Stimulated activated CD4-positive, alpha-beta T cell treated with anti-CD3 and anti-CD28 coated beads, Interleukin-15, amount 100 ng/mL, for 48 hours (primary cell): ENCODE results near the gene RAC2.

Experiments used
- DNase-seq, 2 donors: peaks; one replicate each; pipeline ENCODE4 v3.0.0-alpha.2; 2020; ENCODE audit warnings: low read depth in 2 of 2

The RAC2 gene

DNA sequence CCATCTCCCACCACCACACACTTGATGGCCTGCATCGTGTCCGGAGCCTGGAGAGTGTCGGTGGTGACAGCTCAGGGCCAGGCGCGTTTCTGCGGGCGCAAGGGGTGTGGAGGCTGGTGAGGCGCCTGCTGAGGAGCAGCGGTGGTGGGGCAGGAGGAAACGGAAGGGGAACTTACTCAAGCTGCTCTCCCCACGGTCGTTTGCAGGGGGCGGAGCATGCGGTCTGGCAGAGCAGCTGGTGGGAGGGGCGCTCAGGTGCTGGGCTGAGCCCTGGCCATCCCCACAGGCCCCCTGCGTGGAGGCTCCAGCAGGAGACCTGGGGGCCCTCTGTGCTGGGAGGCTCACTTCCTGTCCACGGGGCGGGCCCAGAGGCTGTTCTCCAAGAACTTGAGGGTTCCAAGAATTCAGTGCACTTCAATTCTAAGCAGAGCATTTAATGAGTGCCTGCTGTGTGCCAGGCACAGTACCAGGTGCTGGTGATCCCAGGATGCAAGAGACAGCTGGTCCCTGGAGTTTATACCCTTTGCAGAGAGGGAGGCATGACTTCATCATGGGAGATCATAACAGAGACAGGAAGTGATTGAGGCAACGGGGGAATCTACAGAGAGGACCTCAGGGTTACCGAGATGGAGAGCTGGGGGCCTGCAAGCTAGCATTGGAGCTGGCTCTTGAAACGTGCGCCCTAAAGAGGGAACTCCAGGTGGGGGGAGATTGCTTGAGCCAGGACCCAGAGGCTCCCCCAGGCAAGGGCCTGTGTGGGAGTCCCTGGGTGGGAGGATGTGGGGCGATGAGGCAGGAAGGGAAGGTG lies at the start of gene RAC2:
TSS of gene RAC2 (minus strand) at position 156 of the 808 bp plus-strand sequence. CDS start at position 35, 121 bp downstream.
- DNase-seq = peak; percentile 86 to 94

DNA sequence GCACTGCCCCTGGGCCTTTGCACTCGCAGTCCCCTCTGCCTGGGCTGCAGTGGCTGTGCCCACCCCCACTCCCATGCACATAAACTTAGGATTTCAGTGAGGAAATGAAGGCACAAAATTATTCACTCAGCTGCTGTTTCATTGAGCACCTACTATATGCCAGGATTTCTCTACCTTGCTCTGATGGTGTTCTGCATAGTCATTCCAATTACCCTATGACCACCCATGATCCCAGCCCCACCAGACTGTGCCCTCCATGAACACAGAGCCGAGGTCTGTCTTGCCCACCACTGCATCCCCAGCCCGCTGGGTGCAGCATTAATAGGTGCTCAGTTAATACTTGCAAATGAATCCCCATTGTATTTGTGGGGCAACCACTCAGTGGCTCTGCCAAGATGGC lies 49.1 kb upstream of the RAC2 start:
- DNase-seq = no peak

DNA sequence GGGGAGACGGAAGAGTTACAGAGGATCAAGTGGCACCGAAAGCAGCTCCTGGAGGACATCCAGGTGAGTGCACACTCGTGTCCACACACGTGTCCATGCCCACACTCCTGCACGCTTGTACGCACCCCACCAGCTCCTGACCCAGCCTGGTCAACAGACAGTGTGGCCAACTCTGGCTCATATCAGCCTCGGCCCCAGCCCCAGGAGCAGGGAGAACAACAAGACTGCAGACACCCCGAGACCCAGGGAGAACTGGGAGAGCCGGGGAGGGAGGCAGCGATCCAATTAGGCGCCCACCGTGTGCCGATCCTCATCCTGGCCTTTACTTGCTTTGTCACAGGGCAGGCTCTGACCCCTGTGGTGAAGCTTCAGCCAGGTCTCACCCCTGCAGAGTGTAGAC lies 48.6 kb upstream of the RAC2 start:
- no peak for DNase-seq

DNA sequence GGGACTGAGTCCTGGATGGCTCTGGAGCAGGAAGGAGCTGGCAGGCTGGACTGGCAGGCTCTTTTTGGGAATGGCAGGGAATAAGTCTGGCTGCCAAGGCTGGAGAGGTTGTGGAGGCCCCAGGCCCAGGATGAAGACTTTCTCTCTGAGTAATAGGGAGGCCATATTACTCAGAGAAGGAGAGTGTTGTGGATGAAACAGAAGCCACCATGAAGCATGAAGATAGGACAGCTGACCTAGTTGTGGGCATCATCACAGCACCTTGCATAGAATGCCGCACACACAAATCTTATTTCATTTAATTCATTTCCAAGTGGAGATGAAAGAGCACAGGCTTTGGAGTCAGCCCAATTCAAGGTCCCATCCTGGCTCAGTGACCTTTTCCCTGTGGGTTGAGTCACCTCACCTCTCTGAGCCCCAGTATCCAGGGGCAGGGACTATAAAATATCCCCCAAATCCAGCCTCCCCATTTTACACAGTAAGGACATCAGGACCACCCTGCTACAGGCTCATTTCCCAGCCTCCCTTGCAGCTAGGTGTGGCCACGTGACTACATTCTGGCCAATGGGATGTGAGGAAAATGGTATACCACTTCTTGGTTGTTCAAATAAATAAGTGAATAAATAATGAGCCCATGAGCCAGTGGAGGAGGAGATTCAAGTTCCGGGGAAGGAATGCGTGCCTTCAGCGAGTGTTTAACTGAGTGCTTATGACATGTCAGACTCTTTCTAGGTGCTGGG lies 47.7 kb upstream of the RAC2 start:
- DNase-seq = no peak

DNA sequence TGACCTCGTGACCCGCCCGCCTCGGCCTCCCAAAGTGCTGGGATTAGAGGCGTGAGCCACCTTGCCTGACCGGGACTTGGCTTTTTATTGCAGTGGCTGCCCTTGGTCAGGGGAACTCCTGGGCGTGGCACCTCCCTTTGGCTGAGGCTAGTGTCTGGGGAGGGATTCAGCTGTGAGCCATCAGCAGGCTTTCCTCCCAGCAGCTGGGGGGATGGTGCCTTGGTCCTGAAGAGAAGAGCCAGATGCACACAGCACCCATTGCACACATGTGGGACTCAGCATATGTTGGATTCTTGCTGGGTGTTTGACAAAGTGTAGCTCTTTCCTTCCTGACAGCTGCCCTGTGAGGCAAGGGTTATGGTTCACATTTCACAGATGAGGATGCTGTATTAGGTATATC lies 46.7 kb upstream of the RAC2 start:
- no peak for DNase-seq

DNA sequence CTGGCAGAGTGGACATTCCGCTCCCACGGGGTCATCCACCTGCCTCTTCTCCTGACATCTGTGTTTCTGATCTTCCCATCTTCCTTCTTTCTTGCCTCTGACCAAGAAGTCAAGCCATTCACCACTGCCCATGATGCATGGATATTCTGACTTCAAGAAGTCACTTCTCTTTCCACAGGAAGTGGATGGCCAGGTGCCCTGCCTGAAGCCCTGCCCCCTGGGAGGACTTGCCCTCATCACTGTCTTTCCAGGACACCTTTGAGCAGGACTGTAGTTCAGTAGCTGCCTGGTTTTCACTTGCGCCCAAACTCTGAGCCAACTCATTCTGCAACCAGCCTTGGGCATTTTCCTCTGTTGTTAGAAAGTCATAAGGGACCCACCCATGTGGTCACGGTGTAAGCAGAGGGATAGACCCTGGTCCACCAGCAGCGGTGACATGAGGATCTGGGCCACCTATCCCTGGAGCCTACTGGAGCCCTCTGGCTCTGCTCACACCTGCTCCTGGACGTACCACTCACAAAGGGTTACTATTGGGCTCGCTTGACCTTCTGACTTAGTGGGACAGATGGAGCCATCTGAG lies 45.2 kb upstream of the RAC2 start:
- DNase-seq = no peak

DNA sequence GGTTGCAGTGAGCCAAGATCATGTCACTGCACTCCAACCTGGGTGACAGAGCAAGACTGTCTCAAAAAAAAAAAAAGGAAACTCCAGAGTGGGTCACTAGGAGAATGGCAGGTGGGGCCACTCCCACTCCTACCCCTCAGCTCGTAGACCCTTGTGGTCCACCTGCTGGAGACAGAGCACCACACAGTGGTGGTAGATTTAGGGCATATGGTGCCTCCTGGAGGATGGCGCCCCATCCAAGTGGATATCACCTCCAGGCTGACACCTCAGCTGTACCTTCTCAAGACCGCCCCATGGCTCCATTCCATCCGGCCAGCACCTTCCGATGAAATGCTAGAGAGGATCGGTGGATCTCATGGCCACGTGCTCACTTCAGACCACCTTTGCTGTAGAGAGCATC lies 44.5 kb upstream of the RAC2 start:
- DNase-seq = no peak

DNA sequence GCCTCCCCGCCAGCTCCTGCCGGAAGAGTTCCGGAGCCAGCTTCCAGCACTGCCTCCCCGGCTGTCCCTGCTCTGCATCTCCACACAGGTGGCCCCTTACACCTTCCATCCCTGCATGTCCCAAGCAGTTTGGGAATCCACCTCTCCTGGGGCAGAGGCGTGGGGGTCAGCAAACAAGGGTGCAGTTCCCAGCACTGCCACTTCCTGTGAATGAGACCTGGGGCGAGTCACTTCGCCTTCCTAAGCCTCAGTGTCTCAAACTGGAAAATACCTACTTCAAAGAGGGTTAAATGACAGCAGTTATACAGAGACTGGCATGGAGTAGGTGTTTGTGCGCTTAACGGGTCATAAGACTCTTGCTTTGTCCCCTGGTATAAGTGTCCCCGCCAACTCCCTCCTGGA lies 43.5 kb upstream of the RAC2 start:
- no peak for DNase-seq

DNA sequence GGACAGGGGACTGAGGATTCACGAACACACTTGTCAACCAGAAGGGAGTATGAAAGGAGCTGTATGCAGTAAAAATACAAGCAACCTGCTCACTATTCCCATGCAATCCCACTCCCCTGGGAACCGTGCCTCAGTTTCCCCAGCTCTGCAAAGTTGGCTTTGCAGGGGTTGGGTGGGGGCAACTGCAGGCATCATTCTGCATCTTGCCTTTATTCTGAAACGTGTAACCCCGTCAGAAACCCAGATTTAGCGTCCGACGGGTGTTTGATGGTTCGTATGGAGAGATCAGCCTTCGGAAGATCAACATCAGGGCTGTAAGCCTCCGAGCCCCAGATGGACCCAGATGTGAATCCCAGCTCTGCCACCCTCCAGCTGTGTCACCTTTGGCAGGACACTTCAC lies 41.9 kb upstream of the RAC2 start:
- DNase-seq = no peak

DNA sequence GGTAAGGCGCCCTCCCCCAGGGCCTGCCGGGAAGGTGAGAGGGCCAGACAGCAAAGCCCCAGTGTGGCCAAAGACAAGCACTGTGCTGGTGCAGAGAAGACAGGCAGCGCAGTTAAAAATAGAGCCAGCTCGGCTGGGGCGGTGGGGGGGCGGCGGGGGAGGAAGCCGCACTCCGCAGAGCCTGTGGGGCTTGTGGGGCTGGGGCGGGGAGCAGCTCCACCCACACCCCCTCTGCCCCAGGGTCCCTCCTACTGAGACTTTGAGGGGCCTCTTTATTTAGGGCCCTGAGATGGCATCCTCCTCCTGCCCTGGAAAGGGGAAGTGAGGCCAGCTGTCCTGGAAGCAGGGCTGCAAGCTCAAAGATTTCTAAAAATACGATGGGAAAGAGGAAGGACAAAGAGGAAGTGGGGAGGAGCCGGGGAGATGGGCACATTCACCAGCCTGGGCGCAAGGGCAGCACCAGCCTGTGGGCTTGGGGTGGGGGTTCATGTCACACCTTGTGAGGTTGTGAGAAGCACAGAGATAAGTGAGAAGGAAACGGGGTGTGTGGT lies 40.8 kb upstream of the RAC2 start:
- DNase-seq = no peak

DNA sequence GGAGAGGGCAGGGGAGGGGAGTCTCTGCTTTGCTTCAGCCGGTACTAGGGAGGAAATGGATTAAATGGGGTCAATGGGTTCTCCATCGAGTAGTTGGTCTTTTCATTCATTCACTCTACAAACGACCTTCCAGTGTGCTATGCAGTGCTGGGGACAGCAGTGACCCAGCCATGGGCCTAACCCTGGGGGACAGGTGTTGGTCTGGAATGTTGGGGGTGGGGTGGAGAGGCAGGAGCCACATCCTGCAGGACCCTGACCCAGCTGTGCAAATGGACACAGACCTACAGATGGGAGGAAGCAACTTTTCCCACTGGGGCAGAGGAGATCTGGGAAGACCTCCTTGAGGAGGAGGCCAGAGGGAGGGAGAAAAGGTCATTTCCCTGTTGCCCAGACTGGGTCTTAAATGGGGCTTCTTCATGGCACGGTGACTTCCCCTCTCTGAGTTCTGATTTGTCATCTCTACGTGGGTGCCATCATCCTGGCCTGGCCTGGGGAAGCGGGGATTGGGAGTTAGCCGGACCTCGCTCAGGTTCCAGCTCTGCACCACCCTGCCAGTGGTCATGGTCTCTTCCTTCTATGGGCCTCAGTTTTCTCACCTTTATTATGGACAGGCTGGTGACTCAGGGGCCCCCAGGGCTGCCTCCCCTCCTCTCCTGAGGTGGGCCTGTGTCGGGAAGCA lies 40.2 kb upstream of the RAC2 start:
- DNase-seq = no peak

DNA sequence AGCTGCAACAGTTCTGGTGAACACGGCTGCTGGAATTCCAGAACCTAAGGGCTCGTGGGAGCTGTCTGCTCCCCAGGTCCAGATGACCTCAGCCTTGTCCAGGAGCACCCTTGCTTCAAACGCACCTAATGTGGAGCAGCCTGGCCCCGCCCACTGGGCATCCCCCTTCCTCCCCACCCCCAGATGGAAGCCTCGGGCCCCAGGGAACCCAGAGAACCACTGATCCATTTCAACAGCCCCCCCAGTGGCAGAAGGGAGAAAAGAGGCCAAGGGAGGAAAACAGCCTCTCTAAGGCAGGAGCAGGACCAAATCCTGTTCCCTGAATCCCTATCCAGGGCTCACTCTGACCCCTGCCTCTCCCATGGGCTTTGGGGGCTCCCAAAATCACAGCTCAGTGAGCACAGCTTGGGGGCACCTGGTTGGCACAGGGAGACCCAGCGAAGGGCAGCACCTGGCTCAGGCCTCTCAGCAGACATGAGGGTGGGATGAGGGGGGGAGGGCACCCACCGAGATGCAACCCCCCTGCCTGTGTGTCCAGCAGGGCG lies 39.4 kb upstream of the RAC2 start:
- DNase-seq = peak in 1 of 2 donors; percentile 74

DNA sequence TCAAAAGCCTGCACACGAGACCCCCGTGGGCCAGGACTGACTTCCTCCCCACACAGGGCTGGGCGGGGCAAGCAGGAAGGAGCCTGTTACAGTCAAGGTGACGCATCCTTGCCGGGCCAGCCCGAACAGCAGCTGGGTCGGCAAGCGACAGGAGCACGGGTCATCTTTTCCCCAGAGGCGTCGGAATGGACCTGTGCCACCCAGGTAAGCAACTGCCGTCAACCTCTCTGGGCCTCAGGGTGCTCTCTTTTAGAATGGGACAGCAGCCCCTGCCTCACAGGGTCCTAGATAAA lies 38.3 kb upstream of the RAC2 start, which contains the start of gene CYTH4:
TSS of gene CYTH4 (plus strand) at position 124 of the 293 bp plus-strand sequence. CDS start at position 186, 62 bp downstream.
- peak; percentile 59 to 80 for DNase-seq

DNA sequence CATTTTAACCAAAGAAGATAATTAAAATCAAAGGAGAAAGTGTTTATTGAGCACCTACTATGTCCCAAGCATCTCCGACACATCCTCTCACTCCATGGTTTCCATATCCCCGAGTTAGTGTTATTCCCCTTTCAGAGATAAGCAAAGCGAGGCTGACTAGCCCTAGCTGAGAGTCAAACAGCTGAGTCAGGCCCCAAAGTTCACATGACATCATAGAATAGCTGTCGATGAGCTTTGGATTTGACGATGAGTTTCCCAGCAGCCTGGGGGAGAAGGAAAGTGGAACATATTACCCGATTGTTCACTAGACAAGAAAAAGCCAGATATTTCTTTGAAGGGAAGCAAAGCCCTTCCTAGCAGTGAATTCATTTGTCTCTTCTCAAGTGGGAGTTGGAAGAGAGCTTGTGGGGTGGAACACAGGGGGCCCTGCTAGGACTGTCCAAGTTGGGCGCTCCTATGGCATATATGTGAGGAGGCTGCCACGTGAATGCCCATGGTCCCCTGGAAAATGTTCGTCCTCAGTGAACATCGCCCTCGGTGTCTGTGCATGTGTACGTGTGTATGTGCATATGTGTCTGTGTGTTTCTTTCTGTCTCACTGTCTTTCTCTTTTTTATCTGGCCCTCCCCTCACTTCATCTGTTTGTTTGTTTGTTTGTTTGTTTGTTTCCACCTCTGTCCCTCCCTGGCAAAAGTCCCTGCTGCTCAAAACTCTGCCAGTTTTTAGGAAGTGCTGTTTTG lies 37.7 kb upstream of the RAC2 start:
- peak; percentile 19 to 37 for DNase-seq

DNA sequence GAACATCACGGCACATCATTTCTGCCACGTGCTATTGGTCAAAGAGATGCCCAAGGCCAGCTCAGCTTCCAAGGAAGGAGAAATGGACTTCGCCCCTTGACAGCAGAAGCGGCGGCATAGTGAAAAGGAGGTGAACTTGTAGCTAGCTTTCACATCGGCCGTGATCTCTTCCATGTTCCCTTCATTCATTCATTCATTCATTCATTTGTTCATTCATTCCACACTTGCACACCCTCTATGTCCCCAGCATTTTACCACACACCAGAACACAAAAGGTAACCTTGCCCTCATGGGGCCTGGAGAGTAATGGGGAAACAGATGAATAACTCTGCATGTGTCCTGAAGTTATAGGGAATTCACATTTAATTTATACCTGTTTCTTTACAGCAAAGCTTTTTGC lies 37.1 kb upstream of the RAC2 start:
- DNase-seq = no peak

DNA sequence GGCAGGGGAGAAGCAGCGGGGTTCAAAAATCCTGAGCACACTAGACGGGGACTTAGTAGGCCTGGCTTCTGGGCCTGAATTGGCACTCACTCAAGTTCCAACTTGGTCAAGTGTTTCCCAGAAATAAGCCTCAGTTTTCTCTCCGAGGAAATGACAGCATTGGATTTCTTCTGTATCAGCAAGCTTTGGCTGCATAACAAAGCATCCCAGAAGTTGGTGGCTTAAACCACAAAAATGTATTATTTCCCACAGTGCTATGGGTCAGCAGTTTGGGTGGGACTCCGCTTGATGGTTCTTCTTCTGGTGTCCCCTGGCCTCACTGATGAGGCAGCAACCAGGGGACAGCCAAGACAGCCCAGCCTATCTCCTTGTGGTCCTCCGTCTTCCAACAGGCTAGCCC lies 36.6 kb upstream of the RAC2 start:
- no peak for DNase-seq

DNA sequence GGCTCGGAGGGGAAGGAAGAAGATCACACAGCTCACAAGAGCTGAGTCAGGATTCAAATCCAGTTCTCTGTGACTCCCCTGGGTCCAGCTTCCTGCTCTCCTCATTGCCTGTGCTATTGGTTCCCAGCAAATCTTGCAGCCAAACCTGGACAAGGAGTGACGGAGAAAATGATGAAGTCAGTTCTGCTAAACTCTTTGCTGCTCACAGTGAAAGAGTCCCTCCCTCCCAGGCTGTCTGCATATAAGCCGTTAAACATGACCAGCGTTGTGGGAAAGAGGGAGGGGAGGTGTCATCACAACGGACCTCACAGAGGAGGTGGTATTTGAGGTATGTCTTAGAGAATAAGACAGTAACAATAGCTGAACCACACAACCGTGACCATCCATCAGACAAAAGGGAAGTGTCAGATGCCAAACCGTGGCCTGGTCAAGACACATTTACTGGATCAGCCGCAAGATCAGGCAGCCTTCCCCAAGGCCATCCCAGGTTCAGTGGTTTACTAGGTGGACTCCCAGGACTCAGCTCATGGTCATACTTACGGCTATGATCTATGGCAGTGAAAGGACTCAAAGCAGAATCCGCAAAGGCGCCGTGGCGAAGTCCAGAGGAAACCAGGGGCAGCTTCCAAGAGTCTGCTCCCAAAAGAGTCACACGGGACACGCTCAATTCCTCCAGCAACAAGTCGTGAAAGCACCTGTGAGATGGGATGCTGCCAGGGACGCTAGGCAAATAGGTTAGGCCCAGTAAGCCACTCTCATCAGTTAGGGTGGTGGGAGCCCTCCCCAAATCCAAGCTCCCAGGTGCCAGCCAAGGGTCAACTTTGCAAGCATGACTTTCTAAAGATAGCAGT lies 35.5 kb upstream of the RAC2 start:
- DNase-seq = no peak

DNA sequence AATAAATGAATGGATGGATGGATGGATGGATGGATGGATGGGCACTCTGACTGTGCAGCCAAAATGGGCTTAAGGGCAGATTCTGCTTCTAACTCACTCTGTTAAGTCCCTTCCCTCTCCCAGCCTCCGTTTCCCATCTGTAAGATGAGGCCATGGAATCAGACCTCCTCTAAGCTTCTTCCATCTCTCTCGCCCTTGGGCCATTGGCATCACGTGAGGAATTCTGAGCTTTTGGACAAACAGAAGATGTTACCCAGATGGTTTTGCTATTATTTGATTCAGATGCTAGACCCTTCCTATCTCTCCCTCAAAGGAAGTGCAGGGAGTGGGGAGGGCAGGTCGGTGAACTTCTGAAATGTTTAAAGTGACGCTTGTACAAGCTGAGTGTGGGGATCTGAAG lies 34.2 kb upstream of the RAC2 start:
- DNase-seq = no peak

DNA sequence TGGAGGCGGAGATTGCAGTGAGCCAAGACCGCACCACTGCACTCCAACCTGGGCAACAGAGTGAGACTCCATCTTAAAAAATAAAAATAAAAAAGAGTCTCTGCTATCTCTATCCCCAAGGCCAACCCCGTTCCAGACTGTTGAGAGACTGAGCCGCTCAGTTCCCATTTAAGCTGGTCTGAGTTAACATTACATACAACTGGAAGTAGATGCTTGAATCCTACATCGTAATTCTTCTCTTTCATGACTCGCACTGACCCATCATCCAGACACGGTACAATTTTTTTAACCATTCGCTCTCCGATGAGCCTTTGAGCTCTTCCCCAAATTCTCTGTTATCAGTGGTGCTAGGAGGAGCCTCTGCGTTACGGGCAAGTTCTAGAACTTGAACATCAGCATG lies 33.3 kb upstream of the RAC2 start:
- no peak for DNase-seq

DNA sequence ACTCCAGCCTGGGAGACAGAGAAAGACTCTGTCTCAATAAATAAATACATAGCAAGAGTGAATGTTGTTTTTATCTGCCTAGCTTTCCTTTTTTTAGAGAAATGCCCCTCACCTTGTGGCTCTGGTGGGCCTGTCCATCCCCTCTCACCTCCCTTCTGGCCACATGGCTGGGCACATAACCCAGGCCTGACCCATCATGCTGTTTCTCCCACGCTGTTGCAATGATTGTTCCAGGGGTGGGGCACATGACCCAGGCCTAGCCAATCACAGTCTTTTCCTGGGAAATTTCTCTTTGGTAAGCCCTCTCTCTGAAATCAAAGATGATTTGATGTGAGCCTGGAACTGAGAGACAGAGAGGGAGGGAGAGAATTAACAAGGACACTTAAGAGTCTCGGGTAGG lies 32.7 kb upstream of the RAC2 start:
- DNase-seq = no peak
